Panc1 (cell line): ENCODE data around the gene TSPAN5. TPM values are rescaled to one million over a fixed set of nuclear protein-coding genes. Genes with fewer than 3 reads are reported as not detected.

Experiments used
- ATAC-seq: fragments of 200-7000 bp; cut with Tn5 transposase; 2 replicates; pipeline ENCODE4 v1.9.1; 2020; ENCODE audit warnings: mild to moderate bottlenecking, moderate library complexity
- BruUV-seq: library from RNA; stranded (reverse); fragments of 400-500 nt; replicated peaks from 2 replicates; lab custom pipeline; 2021; lab: Mats Ljungman, UMichigan
- CTCF ChIA-PET: fragments of 300-600 bp; sonication (Branson Sonifier 250); formaldehyde crosslinking; loops from one replicate; lab custom pipeline; 2022; ENCODE audit warnings: antibody characterized with exemption; lab: Charles Lee
- POLR2A ChIA-PET: fragments of 300-600 bp; sonication (Branson Sonifier 250); formaldehyde crosslinking; loops from one replicate; lab custom pipeline; 2022; ENCODE audit warnings: antibody characterized with exemption; lab: Charles Lee
- DNase-seq: peaks from one replicate; pipeline ENCODE4 v3.0.0-alpha.2; 2010; ENCODE audit warnings: low read depth, low spot score
- H3K27ac ChIP-seq: 2 replicates; pipeline ENCODE4 v1.5.1; 2011; ENCODE audit warnings: mild to moderate bottlenecking, low read length, inconsistent platforms
- H3K27me3 ChIP-seq: fragments of 200-500 bp; sonication (Bioruptor generic); 2 replicates; pipeline ENCODE4 v1.6.0; 2014; ENCODE audit warnings: low read length, inconsistent platforms; ENCODE audit not compliant: control insufficient read depth, insufficient read depth
- H3K36me3 ChIP-seq: fragments of 200-500 bp; sonication (Bioruptor generic); 2 replicates; pipeline ENCODE4 v1.5.1; 2014; ENCODE audit warnings: inconsistent platforms, mild to moderate bottlenecking, low read length, moderate library complexity; ENCODE audit not compliant: control insufficient read depth, insufficient read depth
- H3K4me1 ChIP-seq: 2 replicates; pipeline ENCODE4 v1.5.1; 2011; ENCODE audit warnings: inconsistent platforms, mild to moderate bottlenecking, low read length, moderate library complexity; ENCODE audit not compliant: control insufficient read depth, insufficient read depth
- H3K4me3 ChIP-seq, 2 experiments: 2 replicates each; pipeline ENCODE4 v1.5.1; 2011 to 2012; ENCODE audit warnings: low read depth in 2 of 2, low read length in 2 of 2, mild to moderate bottlenecking in 2 of 2, inconsistent platforms in 1 of 2, moderate library complexity in 1 of 2
- H3K9me3 ChIP-seq: fragments of 200-500 bp; sonication (Bioruptor generic); 2 replicates; pipeline ENCODE4 v1.5.1; 2014; ENCODE audit warnings: low read depth, mild to moderate bottlenecking, inconsistent platforms, low read length, moderate library complexity; ENCODE audit not compliant: control insufficient read depth, insufficient read depth
- CTCF ChIP-seq: fragments of 450-650 bp; IDR thresholded peaks from 2 replicates; pipeline ENCODE4 v1.5.1; 2017; ENCODE audit warnings: mild to moderate bottlenecking
- POLR2AphosphoS5 ChIP-seq: IDR thresholded peaks from 2 replicates; pipeline ENCODE4 v1.6.1; 2012; ENCODE audit warnings: mild to moderate bottlenecking, low read depth, low read length, moderate library complexity
- SIN3A ChIP-seq: IDR thresholded peaks from 2 replicates; pipeline ENCODE4 v1.6.1; 2012; ENCODE audit warnings: low read depth, mild to moderate bottlenecking, low read length, moderate library complexity, borderline replicate concordance; ENCODE audit not compliant: insufficient read depth
- TCF7L2 ChIP-seq: IDR thresholded peaks from 2 replicates; pipeline ENCODE4 v1.6.1; 2011; ENCODE audit warnings: mild to moderate bottlenecking, low read depth, low read length, inconsistent platforms
- in situ Hi-C: cut with HindIII; loops from 2 replicates; pipeline ENCODE4 v1.10.0; 2016; ENCODE audit warnings: low sequenced_read_pairs, low pct_unique_long_range_greater_than_20kb
- intact Hi-C: fragments of 100-400 bp; cut with micrococcal nuclease; formaldehyde crosslinking; loops from one replicate; pipeline ENCODE4 v1.10.0; 2022; ENCODE audit not compliant: unreplicated experiment
- total RNA-seq: library from RNA; stranded (reverse); gene quantifications from one replicate; pipeline ENCODE4 v1.2.1, GENCODE V29; 2021; ENCODE audit not compliant: unreplicated experiment
- TF ChIP-seq, protein P1 (sequence below), 2 experiments: IDR thresholded peaks; 2 replicates each; pipeline ENCODE4 v1.6.1; 2011 to 2012; ENCODE audit warnings: low read depth in 2 of 2, control low read depth in 1 of 2, low read length in 1 of 2, mild to moderate bottlenecking in 1 of 2, moderate library complexity in 1 of 2; ENCODE audit not compliant: insufficient read depth in 1 of 2

Gene TSPAN5
- total RNA-seq, 1 experiment from 2014 or later, result 61.9 TPM

DNA sequence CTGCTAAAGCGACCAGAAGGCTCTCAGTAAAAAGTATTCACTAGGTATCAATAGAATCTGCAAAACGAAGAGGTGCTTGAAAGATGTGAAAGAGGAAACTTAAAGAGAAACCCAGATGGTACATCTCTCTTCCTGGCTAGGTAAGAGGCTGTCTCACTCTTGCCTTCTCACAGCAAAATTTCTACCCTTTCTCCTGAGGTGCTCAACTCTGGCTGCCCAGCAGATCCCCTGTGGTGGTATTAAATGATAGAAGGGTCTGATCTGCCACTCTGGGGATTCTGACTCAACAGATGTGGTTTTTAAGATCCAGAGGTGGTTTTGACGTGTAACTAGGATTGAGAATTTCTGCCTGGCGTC lies 14.9 kb upstream of the TSPAN5 start:
- ChIA-PET CTCF (no interaction called here), POLR2A (no interaction called here)
- Histone ChIP-seq H3K27ac (peak overlapping the region; percentile 59; the same call in 1 of the 2 replicates), H3K9me3 (no peaks in the 10 kb centered on the region), H3K36me3 (no peaks in the 10 kb centered on the region), H3K4me3 (no peak overlapping the region), H3K4me1 (peaks cover 3% of the 10 kb centered on the region; the same call in 1 of the 2 replicates), H3K27me3 (no peaks in the 10 kb centered on the region)
- in situ Hi-C loops (no loop called here), intact Hi-C loops (no loop called here)
- no TSS peak for BruUV-seq
- DNase-seq (no peak), ATAC-seq (no peak)
- TF ChIP-seq POLR2AphosphoS5 (no peak), SIN3A (no peak), TCF7L2 (no peak), CTCF (no peak)
- TF ChIP-seq, protein P1, sequence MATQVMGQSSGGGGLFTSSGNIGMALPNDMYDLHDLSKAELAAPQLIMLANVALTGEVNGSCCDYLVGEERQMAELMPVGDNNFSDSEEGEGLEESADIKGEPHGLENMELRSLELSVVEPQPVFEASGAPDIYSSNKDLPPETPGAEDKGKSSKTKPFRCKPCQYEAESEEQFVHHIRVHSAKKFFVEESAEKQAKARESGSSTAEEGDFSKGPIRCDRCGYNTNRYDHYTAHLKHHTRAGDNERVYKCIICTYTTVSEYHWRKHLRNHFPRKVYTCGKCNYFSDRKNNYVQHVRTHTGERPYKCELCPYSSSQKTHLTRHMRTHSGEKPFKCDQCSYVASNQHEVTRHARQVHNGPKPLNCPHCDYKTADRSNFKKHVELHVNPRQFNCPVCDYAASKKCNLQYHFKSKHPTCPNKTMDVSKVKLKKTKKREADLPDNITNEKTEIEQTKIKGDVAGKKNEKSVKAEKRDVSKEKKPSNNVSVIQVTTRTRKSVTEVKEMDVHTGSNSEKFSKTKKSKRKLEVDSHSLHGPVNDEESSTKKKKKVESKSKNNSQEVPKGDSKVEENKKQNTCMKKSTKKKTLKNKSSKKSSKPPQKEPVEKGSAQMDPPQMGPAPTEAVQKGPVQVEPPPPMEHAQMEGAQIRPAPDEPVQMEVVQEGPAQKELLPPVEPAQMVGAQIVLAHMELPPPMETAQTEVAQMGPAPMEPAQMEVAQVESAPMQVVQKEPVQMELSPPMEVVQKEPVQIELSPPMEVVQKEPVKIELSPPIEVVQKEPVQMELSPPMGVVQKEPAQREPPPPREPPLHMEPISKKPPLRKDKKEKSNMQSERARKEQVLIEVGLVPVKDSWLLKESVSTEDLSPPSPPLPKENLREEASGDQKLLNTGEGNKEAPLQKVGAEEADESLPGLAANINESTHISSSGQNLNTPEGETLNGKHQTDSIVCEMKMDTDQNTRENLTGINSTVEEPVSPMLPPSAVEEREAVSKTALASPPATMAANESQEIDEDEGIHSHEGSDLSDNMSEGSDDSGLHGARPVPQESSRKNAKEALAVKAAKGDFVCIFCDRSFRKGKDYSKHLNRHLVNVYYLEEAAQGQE (IDR thresholded peaks at IDR 0.05; ENCODE audit: insufficient read depth in 1 of 2, low read depth in 2 of 2, low read length in 1 of 2), result no peak

- CTCF ChIA-PET, result no interaction called here
- no peak for DNase-seq
- intact Hi-C loops (no loop called here), in situ Hi-C loops (no loop called here)
- peaks cover 3% of the 10 kb centered on the region; the same call in 1 of the 2 replicates for H3K4me1 ChIP-seq
- H3K27me3 ChIP-seq, result no peaks in the 10 kb centered on the region
- no peak overlapping the region for H3K4me3 ChIP-seq
- ATAC-seq, result no peak
- H3K9me3 ChIP-seq, result no peaks in the 10 kb centered on the region
- peak overlapping the region; percentile 59; the same call in 1 of the 2 replicates for H3K27ac ChIP-seq
- no peaks in the 10 kb centered on the region for H3K36me3 ChIP-seq
- no TSS peak for BruUV-seq
- no peak for TF ChIP-seq SIN3A
- peak; percentile 56; the same call in 1 of the 2 replicates for TF ChIP-seq TCF7L2
- TF ChIP-seq CTCF, result no peak
- POLR2A ChIA-PET, result no interaction called here
Measured at GRCh38 chr4:98672583-98673287, 14.3 kb upstream of the TSPAN5 start.
